ENCODE results near the gene WSCD1. TPM values are rescaled to one million over a fixed set of nuclear protein-coding genes. Genes with fewer than 3 reads are reported as not detected.

The WSCD1 gene
- total and polyA plus RNA-seq, 2 experiments from 2014 or later, result 3.1 to 16.7 TPM

- no peak for DNase-seq (ENCODE audit: low read depth in 1 of 2, low spot score in 1 of 2)
- no peaks in the 10 kb centered on the region for H3K36me3 ChIP-seq
- peaks cover 2% of the 10 kb centered on the region for H3K27me3 ChIP-seq
- H3K4me3 ChIP-seq, result no peak overlapping the region
- no peaks in the 10 kb centered on the region for H3K9me3 ChIP-seq (ENCODE audit: low read depth)
- no peaks in the 10 kb centered on the region for H3K4me1 ChIP-seq (ENCODE audit: low read depth)
- no peak overlapping the region for H3K27ac ChIP-seq
- no peak for TF ChIP-seq CTCF (IDR thresholded peaks at IDR 0.05; ENCODE audit: low read depth, low read length)
Measured at GRCh38 chr17:6092903-6093468, 22.8 kb downstream of the WSCD1 start.

GRCh38 chr17:6094453-6094852 is 24.3 kb downstream of the WSCD1 start:
- Histone ChIP-seq H3K9me3 (ENCODE audit: low read depth) (no peaks in the 10 kb centered on the region), H3K36me3 (no peaks in the 10 kb centered on the region), H3K4me3 (no peak overlapping the region), H3K27me3 (peaks cover 2% of the 10 kb centered on the region), H3K27ac (no peak overlapping the region), H3K4me1 (ENCODE audit: low read depth) (peaks cover 5% of the 10 kb centered on the region)
- TF ChIP-seq CTCF (IDR thresholded peaks at IDR 0.05; ENCODE audit: low read depth, low read length), result no peak
- no peak for DNase-seq (ENCODE audit: low read depth in 1 of 2, low spot score in 1 of 2)

- Histone ChIP-seq H3K9me3 (ENCODE audit: low read depth) (no peaks in the 10 kb centered on the region), H3K36me3 (no peaks in the 10 kb centered on the region), H3K4me1 (ENCODE audit: low read depth) (peaks cover 5% of the 10 kb centered on the region), H3K27ac (no peak overlapping the region), H3K27me3 (peaks cover 2% of the 10 kb centered on the region), H3K4me3 (no peak overlapping the region)
- no peak for DNase-seq (ENCODE audit: low read depth in 1 of 2, low spot score in 1 of 2)
- no peak for TF ChIP-seq CTCF (IDR thresholded peaks at IDR 0.05; ENCODE audit: low read depth, low read length)
Measured at GRCh38 chr17:6094926-6095325, 24.7 kb downstream of the WSCD1 start.

GRCh38 chr17:6095501-6095900 is 25.3 kb downstream of the WSCD1 start:
- Histone ChIP-seq H3K27ac (no peak overlapping the region), H3K27me3 (peaks cover 2% of the 10 kb centered on the region), H3K36me3 (no peaks in the 10 kb centered on the region), H3K4me3 (no peak overlapping the region), H3K4me1 (ENCODE audit: low read depth) (peaks cover 5% of the 10 kb centered on the region), H3K9me3 (ENCODE audit: low read depth) (no peaks in the 10 kb centered on the region)
- DNase-seq (ENCODE audit: low read depth in 1 of 2, low spot score in 1 of 2), result no peak
- TF ChIP-seq CTCF (IDR thresholded peaks at IDR 0.05; ENCODE audit: low read depth, low read length), result no peak

- peaks cover 5% of the 10 kb centered on the region for H3K4me1 ChIP-seq (ENCODE audit: low read depth)
- TF ChIP-seq CTCF (IDR thresholded peaks at IDR 0.05; ENCODE audit: low read depth, low read length), result no peak
- H3K27me3 ChIP-seq, result peaks cover 2% of the 10 kb centered on the region
- no peaks in the 10 kb centered on the region for H3K9me3 ChIP-seq (ENCODE audit: low read depth)
- no peak overlapping the region for H3K27ac ChIP-seq
- DNase-seq (ENCODE audit: low read depth in 1 of 2, low spot score in 1 of 2), result no peak
- H3K4me3 ChIP-seq, result no peak overlapping the region
- no peaks in the 10 kb centered on the region for H3K36me3 ChIP-seq
Measured at GRCh38 chr17:6096201-6097004, 26.2 kb downstream of the WSCD1 start.

All from cardiac muscle cell (in vitro differentiated cells and primary cell).